DND-41 (cell line): Measurements from ENCODE around the gene TBC1D4.

ENCODE experiments used
- EZH2 ChIP-seq: IDR thresholded peaks from 3 replicates; pipeline ENCODE4 v1.6.1; 2012; ENCODE audit warnings: borderline replicate concordance, low read depth, mild to moderate bottlenecking, moderate library complexity, low read length, inconsistent platforms; ENCODE audit not compliant: severe bottlenecking
- TF ChIP-seq, protein P1 (sequence below): IDR thresholded peaks from 2 replicates; pipeline ENCODE4 v1.5.1; 2012; ENCODE audit warnings: borderline replicate concordance, low read length, moderate library complexity, mild to moderate bottlenecking; ENCODE audit not compliant: poor library complexity, severe bottlenecking; ENCODE audit errors: extremely low read depth

DNA sequence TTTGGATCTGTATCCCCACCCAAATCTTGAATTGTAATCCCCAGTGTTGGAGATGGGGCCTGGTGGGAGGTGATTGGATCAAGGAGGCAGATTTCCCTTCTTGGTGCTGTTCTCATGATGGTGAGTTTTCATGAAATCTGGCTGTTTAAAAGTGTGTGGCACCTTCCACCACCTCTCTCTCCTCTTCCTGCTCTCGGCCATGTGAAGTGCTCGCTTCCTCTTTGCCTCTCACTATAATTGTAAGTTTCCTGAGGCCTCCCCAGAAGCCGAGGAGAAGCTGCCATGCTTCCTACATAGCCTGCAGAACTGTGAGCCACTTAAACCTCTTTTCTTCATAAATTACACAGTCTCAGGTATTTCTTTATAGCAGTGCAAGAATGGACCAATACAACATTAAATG is 40.0 kb upstream of the TBC1D4 start:
- TF ChIP-seq, protein P1, sequence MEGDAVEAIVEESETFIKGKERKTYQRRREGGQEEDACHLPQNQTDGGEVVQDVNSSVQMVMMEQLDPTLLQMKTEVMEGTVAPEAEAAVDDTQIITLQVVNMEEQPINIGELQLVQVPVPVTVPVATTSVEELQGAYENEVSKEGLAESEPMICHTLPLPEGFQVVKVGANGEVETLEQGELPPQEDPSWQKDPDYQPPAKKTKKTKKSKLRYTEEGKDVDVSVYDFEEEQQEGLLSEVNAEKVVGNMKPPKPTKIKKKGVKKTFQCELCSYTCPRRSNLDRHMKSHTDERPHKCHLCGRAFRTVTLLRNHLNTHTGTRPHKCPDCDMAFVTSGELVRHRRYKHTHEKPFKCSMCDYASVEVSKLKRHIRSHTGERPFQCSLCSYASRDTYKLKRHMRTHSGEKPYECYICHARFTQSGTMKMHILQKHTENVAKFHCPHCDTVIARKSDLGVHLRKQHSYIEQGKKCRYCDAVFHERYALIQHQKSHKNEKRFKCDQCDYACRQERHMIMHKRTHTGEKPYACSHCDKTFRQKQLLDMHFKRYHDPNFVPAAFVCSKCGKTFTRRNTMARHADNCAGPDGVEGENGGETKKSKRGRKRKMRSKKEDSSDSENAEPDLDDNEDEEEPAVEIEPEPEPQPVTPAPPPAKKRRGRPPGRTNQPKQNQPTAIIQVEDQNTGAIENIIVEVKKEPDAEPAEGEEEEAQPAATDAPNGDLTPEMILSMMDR = no peak
- TF ChIP-seq EZH2 = no peak
